GM21526 (cell line): ENCODE data around the gene CADM2.
"Not testable (repeated sequence)": the region's sequence is repeated elsewhere in the genome, so short reads cannot be mapped to it uniquely, and the experiment has no call there.

Source experiments
- ATAC-seq: cut with Tn5 transposase; IDR thresholded peaks from one replicate; pipeline ENCODE4 v1.9.1; 2021; ENCODE audit warnings: moderate library complexity; ENCODE audit not compliant: unreplicated experiment, low FRiP score

The CADM2 gene

GRCh38 chr3:85867072-85867471, 908.3 kb downstream of the CADM2 start:
- ATAC-seq, result no peak

- no peak for ATAC-seq
Observed at GRCh38 chr3:85875589-85875988, 916.8 kb downstream of the CADM2 start.

GRCh38 chr3:85877631-85878030, 918.8 kb downstream of the CADM2 start:
- no peak for ATAC-seq

GRCh38 chr3:85881833-85882393, 923.1 kb downstream of the CADM2 start:
- no peak for ATAC-seq

GRCh38 chr3:85890043-85890555, 931.3 kb downstream of the CADM2 start:
- no peak for ATAC-seq

- ATAC-seq, result no peak
Observed at GRCh38 chr3:85903434-85903833, 944.6 kb downstream of the CADM2 start.

- no peak for ATAC-seq
Observed at GRCh38 chr3:85912980-85913379, 954.2 kb downstream of the CADM2 start.

- no peak for ATAC-seq
Observed at GRCh38 chr3:85922374-85922773, 963.6 kb downstream of the CADM2 start.

- ATAC-seq, result no peak
Observed at GRCh38 chr3:85930718-85931117, 971.9 kb downstream of the CADM2 start.

- no peak for ATAC-seq
Observed at GRCh38 chr3:85933326-85933725, 974.5 kb downstream of the CADM2 start.

- ATAC-seq, result no peak
Observed at GRCh38 chr3:85935171-85935570, 976.4 kb downstream of the CADM2 start.

GRCh38 chr3:85939074-85939482, 980.3 kb downstream of the CADM2 start:
- no peak for ATAC-seq

- ATAC-seq, result no peak
Observed at GRCh38 chr3:85950435-85950834, 991.6 kb downstream of the CADM2 start.

GRCh38 chr3:85960793-85961192, 1002.0 kb downstream of the CADM2 start:
- ATAC-seq, result no peak

- ATAC-seq, result no peak
Observed at GRCh38 chr3:85977615-85978338, 1019.0 kb downstream of the CADM2 start.

- ATAC-seq, result no peak
Observed at GRCh38 chr3:85979034-85979433, 1020.2 kb downstream of the CADM2 start.

GRCh38 chr3:85989581-85989980, 1030.8 kb downstream of the CADM2 start:
- ATAC-seq, result not testable (repeated sequence)

GRCh38 chr3:86029590-86029989, 1070.8 kb downstream of the CADM2 start:
- no peak for ATAC-seq

- ATAC-seq, result no peak
Observed at GRCh38 chr3:86037916-86038315, 1079.1 kb downstream of the CADM2 start.

- ATAC-seq, result no peak
Observed at GRCh38 chr3:86046436-86047136, 1087.8 kb downstream of the CADM2 start.

- ATAC-seq, result no peak
Observed at GRCh38 chr3:86047161-86047560, 1088.4 kb downstream of the CADM2 start.

GRCh38 chr3:86051058-86051457, 1092.3 kb downstream of the CADM2 start:
- ATAC-seq, result no peak
